ENCODE results near the gene PNPLA4.

- TF ChIP-seq, protein P1, sequence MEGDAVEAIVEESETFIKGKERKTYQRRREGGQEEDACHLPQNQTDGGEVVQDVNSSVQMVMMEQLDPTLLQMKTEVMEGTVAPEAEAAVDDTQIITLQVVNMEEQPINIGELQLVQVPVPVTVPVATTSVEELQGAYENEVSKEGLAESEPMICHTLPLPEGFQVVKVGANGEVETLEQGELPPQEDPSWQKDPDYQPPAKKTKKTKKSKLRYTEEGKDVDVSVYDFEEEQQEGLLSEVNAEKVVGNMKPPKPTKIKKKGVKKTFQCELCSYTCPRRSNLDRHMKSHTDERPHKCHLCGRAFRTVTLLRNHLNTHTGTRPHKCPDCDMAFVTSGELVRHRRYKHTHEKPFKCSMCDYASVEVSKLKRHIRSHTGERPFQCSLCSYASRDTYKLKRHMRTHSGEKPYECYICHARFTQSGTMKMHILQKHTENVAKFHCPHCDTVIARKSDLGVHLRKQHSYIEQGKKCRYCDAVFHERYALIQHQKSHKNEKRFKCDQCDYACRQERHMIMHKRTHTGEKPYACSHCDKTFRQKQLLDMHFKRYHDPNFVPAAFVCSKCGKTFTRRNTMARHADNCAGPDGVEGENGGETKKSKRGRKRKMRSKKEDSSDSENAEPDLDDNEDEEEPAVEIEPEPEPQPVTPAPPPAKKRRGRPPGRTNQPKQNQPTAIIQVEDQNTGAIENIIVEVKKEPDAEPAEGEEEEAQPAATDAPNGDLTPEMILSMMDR (IDR thresholded peaks at IDR 0.05) = no peak
- TF ChIP-seq POLR2A (IDR thresholded peaks at IDR 0.05) = no peak
Measured at GRCh38 chrX:7934026-7934425, 6.8 kb upstream of the PNPLA4 start.
